Transverse colon (tissue), 4 donors: ENCODE results near the gene FFAR3. TPM values are rescaled to one million over a fixed set of nuclear protein-coding genes. Genes with fewer than 3 reads are reported as not detected.
"Not testable (repeated sequence)": the region's sequence is repeated elsewhere in the genome, so short reads cannot be mapped to it uniquely, and the experiment has no call there.

Experiments used
- DNase-seq: peaks from one replicate; pipeline ENCODE4 v3.0.0-alpha.2; 2019
- H3K27ac ChIP-seq, 4 donors: fragments of 200-600 bp; sonication (generic); 2 replicates each; pipeline ENCODE4 v1.5.1; 2016 to 2018; ENCODE audit warnings: inconsistent platforms in 4 of 4
- H3K27me3 ChIP-seq: fragments of 200-600 bp; sonication (generic); 2 replicates; pipeline ENCODE4 v1.5.1; 2017; ENCODE audit warnings: inconsistent platforms
- H3K36me3 ChIP-seq, 4 donors: fragments of 200-600 bp; sonication (generic); 2 replicates each; pipeline ENCODE4 v1.5.1; 2017 to 2019; ENCODE audit warnings: inconsistent platforms in 4 of 4
- H3K4me1 ChIP-seq, 4 donors: fragments of 200-600 bp; sonication (generic); 2 replicates each; pipeline ENCODE4 v1.5.1; 2017 to 2020; ENCODE audit warnings: inconsistent platforms in 4 of 4
- H3K4me3 ChIP-seq, 4 donors: fragments of 200-600 bp; sonication (generic); 1 replicate in 1 of 4; 2 replicates in 3 of 4; pipeline versions ENCODE4 v1.5.1 to v1.6.1; 2017 to 2019; ENCODE audit warnings: inconsistent platforms in 4 of 4
- H3K9me3 ChIP-seq, 2 donors: fragments of 200-600 bp; sonication (generic); 2 replicates each; pipeline ENCODE4 v1.5.1; 2017 to 2019; ENCODE audit warnings: inconsistent platforms in 2 of 2
- EP300 ChIP-seq: sonication (generic); formaldehyde crosslinking; IDR thresholded peaks from one replicate; pipeline ENCODE4 v1.6.1; 2017; ENCODE audit warnings: antibody characterized with exemption, low read depth
- POLR2A ChIP-seq: fragments of 450-650 bp; IDR thresholded peaks from one replicate; pipeline ENCODE4 v1.6.1; 2016; ENCODE audit warnings: antibody characterized with exemption, mild to moderate bottlenecking, moderate library complexity
- POLR2AphosphoS5 ChIP-seq, 3 donors: sonication (generic); formaldehyde crosslinking; IDR thresholded peaks; one replicate each; pipeline ENCODE4 v1.6.1; 2016; ENCODE audit warnings: antibody characterized with exemption in 3 of 3
- WGBS, 2 donors: methylation state at CpG; one replicate each; pipeline ENCODE4 v1.1.5; 2018; ENCODE audit warnings: low coverage in 1 of 2; 5-methylcytosine and 5-hydroxymethylcytosine counted together
- in situ Hi-C, 4 donors: fragments of 200-750 bp; cut with MboI; loops; one replicate each; pipeline versions ENCODE4 v1.15.0 to v1.15.1; 2017; ENCODE audit warnings: low sequenced_read_pairs in 3 of 4, low pct_ligation_motif_present in 1 of 4, low pct_unique_long_range_greater_than_20kb in 1 of 4
- intact Hi-C: fragments of 100-400 bp; cut with DNase I; formaldehyde crosslinking; loops from one replicate; pipeline ENCODE4 v1.15.1; 2023; ENCODE audit warnings: low total_unique reads
- total RNA-seq, 4 donors: library from RNA; depleted of rRNA; stranded (reverse); fragments of >200 nt; gene quantifications; one replicate each; pipeline ENCODE4 v1.1.0, GENCODE V29; 2016
- TF ChIP-seq, protein P1 (sequence below), 5 experiments: fragments of 200-600 bp in 3 of 5; fragments of 450-650 bp in 2 of 5; sonication (generic) in 3 of 5; IDR thresholded peaks; 1 replicate in 2 of 5; 2 replicates in 3 of 5; pipeline ENCODE4 v1.5.1; 2016 to 2017; ENCODE audit warnings: antibody characterized with exemption in 5 of 5, inconsistent platforms in 3 of 5, mild to moderate bottlenecking in 2 of 5, moderate library complexity in 1 of 5

FFAR3 gene
- total RNA-seq, 4 donors from 2014 or later, result 0.27 TPM; not detected in 3

DNA sequence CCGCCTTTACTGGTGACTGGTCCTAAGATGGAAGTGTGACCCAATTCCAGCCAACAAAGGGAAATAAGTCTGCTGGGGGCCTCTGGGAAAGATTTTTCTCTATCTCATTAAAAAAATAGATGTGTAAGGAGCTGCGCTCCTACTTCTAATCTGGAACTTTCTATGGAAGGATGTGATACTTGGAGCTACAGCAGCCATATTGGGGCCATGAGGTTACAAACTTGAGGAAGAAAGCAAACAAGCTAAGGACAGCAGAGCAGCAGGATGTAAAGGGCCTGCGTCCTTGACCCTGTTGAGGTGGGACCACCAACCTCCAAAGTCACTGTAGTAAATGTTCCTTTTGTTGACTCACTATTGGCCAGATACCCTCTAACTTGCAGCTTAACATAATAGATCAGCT lies 20.1 kb downstream of the FFAR3 start:
- 86 to 98% methylated on average over 1 to 3 of the region's 3 CpGs for WGBS, 2 donors
- H3K4me3 ChIP-seq, result no peak overlapping the region
- no peaks in the 10 kb centered on the region for H3K9me3 ChIP-seq

DNA sequence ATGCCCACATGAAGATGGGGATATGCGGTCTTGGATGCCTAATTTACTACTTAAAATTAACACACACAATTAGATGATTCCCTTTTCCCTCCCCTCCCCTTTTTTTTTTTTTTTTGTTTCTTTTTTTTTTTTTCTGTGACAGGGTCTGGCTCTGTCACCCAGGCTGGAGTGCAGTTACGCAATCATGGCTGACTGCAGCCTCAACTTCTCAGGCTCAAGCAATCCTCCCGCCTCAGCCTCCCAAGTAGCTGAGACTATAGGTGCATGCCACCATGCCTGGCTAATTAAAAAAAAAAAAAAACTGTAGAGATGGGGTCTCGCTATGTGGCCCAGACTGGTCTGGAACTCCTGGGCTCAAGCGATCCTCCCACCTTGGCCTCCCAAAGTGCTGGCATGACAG lies 21.3 kb downstream of the FFAR3 start:
- H3K4me3 ChIP-seq, H3K9me3 ChIP-seq, H3K36me3 ChIP-seq, H3K27ac ChIP-seq, in situ Hi-C loops, DNase-seq, H3K27me3 ChIP-seq, H3K4me1 ChIP-seq, intact Hi-C loops: not testable (repeated sequence)
- WGBS, 2 donors, result 85 to 90% methylated on average over 2 to 5 of the region's 5 CpGs

More for the DNA sequence above, 20.1 kb downstream of the FFAR3 start:
- Histone ChIP-seq H3K27ac (no peak overlapping the region), H3K36me3 (no peaks in the 10 kb centered on the region), H3K27me3 (no peaks in the 10 kb centered on the region), H3K4me1 (peaks cover 0 to 8% (median 2%) of the 10 kb centered on the region in 4 donors)
- TF ChIP-seq EP300 (no peak), POLR2AphosphoS5 (IDR thresholded peaks at IDR 0.05) (no peak), POLR2A (no peak)
- TF ChIP-seq, protein P1, sequence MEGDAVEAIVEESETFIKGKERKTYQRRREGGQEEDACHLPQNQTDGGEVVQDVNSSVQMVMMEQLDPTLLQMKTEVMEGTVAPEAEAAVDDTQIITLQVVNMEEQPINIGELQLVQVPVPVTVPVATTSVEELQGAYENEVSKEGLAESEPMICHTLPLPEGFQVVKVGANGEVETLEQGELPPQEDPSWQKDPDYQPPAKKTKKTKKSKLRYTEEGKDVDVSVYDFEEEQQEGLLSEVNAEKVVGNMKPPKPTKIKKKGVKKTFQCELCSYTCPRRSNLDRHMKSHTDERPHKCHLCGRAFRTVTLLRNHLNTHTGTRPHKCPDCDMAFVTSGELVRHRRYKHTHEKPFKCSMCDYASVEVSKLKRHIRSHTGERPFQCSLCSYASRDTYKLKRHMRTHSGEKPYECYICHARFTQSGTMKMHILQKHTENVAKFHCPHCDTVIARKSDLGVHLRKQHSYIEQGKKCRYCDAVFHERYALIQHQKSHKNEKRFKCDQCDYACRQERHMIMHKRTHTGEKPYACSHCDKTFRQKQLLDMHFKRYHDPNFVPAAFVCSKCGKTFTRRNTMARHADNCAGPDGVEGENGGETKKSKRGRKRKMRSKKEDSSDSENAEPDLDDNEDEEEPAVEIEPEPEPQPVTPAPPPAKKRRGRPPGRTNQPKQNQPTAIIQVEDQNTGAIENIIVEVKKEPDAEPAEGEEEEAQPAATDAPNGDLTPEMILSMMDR (IDR thresholded peaks at IDR 0.05), result no peak
- intact Hi-C loops (no loop called here), in situ Hi-C loops (no loop called here)
- DNase-seq, result no peak

DNA sequence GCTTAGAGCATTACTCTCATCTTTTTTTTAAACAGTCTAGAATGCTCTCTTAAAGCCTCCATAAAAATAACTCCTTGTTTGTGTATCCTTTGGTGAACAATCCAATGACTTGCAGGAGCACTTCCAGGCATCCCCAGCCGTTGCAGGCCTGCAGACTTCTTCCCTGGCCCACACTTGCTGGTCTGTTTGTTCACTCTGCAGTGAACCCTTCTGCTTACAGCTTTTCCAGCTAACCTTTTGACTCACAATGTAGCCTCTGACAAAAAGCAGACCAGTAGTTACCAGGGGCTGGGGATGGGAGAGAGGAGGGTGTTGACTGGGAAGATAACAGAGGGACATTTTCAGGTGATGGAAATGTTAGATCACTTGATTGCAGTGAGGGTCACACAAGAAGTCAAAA lies 21.7 kb downstream of the FFAR3 start:
- intact Hi-C loops (no loop called here), in situ Hi-C loops (no loop called here)
- Histone ChIP-seq H3K27ac (peak overlapping the region in 2 of 4 donors; percentile 34 to 41), H3K9me3 (peaks cover 0 to 2% of the 10 kb centered on the region in 2 donors), H3K4me3 (no peak overlapping the region), H3K4me1 (peaks cover 0 to 8% (median 2%) of the 10 kb centered on the region in 4 donors), H3K27me3 (no peaks in the 10 kb centered on the region), H3K36me3 (no peaks in the 10 kb centered on the region)
- WGBS, 2 donors, result 0 to 36% methylated on average over 1 of the region's 1 CpG
- TF ChIP-seq POLR2A (no peak), POLR2AphosphoS5 (IDR thresholded peaks at IDR 0.05) (no peak), EP300 (no peak)
- TF ChIP-seq, protein P1 (IDR thresholded peaks at IDR 0.05), result no peak
- no peak for DNase-seq

DNA sequence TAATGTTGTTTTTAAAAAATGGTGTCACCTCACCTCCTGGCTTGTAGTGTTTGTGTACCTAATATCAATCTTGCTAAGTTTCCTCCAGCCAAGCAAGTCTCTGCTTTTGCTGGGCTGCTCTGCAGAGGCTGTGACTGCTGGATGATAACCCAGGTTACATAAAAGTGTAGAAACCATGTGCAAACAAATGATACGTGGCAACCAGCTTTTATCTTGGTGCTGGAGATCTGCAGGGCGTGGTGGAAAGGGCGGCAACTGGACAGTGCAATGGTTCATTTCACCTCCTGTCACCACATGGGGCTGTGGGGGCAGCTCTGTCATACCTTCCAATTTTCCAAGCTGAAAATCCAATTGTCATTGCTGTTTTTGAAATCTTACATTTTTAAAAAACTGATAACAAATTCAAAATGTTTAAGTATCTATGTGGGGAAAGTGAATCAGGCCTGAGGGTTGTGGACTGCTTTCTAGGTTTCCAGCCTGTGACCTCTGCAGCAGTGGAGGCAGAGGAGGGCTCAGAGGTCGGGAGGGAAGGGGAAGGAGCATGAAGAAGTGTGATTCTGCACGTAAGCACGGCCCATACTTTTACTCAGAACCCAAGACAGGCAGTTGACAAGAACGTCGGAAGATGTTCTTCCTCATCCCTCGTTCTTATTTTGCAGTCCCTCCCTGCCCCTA lies 22.3 kb downstream of the FFAR3 start:
- no peaks in the 10 kb centered on the region for H3K36me3 ChIP-seq
- H3K4me3 ChIP-seq, result no peak overlapping the region
- TF ChIP-seq EP300 (no peak), POLR2A (no peak), POLR2AphosphoS5 (IDR thresholded peaks at IDR 0.05) (no peak)
- TF ChIP-seq, protein P1 (IDR thresholded peaks at IDR 0.05), result no peak
- DNase-seq, result no peak
- H3K27me3 ChIP-seq, result no peaks in the 10 kb centered on the region
- H3K9me3 ChIP-seq, result peaks cover under 1 to 4% of the 10 kb centered on the region in 2 donors
- in situ Hi-C loops (no loop called here), intact Hi-C loops (no loop called here)
- WGBS, 2 donors, result 41 to 69% methylated on average over 6 to 9 of the region's 9 CpGs
- peaks cover 0 to 8% (median 2%) of the 10 kb centered on the region in 4 donors for H3K4me1 ChIP-seq
- peak overlapping the region in 2 of 4 donors; percentile 34 to 41 for H3K27ac ChIP-seq
